CD4-positive, alpha-beta memory T cell (primary cell): ENCODE measurements around the gene TMEM233. TPM values are rescaled to one million over a fixed set of nuclear protein-coding genes. Genes with fewer than 3 reads are reported as not detected.
A peak's percentile ranks its signal among the peaks of the same experiment; 100 is the strongest.

Experiments
- CTCF ChIA-PET: fragments of 350-600 bp; sonication (Branson Sonifier 250); formaldehyde crosslinking; loops from one replicate; lab custom pipeline; 2021; ENCODE audit warnings: inconsistent platforms; ENCODE audit not compliant: partially characterized antibody; lab: Charles Lee
- POLR2A ChIA-PET: fragments of 350-600 bp; sonication (Branson Sonifier 250); formaldehyde crosslinking; loops from one replicate; lab custom pipeline; 2021; ENCODE audit not compliant: partially characterized antibody; lab: Charles Lee
- DNase-seq, 5 donors: peaks; one replicate each; pipeline versions ENCODE4 v3.0.0 to v3.0.0-alpha.2; 2020 to 2022; ENCODE audit warnings: mixed read lengths in 1 of 5
- H3K27ac ChIP-seq: one replicate; pipeline ENCODE4 v1.7.0; 2013; ENCODE audit warnings: low read depth, low read length
- H3K27me3 ChIP-seq: 2 replicates; pipeline ENCODE4 v1.7.0; 2013; ENCODE audit warnings: mild to moderate bottlenecking, low read length, moderate library complexity; ENCODE audit not compliant: insufficient read depth
- H3K36me3 ChIP-seq: 2 replicates; pipeline ENCODE4 v1.7.0; 2013; ENCODE audit warnings: mild to moderate bottlenecking, low read length, moderate library complexity; ENCODE audit not compliant: insufficient read depth
- H3K4me1 ChIP-seq: 2 replicates; pipeline ENCODE4 v1.7.0; 2013; ENCODE audit warnings: mild to moderate bottlenecking, low read length, moderate library complexity; ENCODE audit not compliant: insufficient read depth
- H3K4me3 ChIP-seq, 2 donors: one replicate each; pipeline ENCODE4 v1.7.0; 2013; ENCODE audit warnings: low read length in 2 of 2, mild to moderate bottlenecking in 1 of 2
- H3K9me3 ChIP-seq, 2 donors: one replicate each; pipeline ENCODE4 v1.7.0; 2013; ENCODE audit warnings: low read length in 2 of 2, control low read depth in 1 of 2; ENCODE audit not compliant: control insufficient read depth in 1 of 2
- H3K27ac Mint-ChIP-seq, 7 donors: one replicate each; pipeline ENCODE4 v1.8.0; 2020 to 2021; ENCODE audit warnings: mixed read lengths in 7 of 7, mild to moderate bottlenecking in 6 of 7, inconsistent platforms in 3 of 7, moderate library complexity in 3 of 7
- H3K27me3 Mint-ChIP-seq, 2 donors: one replicate each; pipeline ENCODE4 v1.8.0; 2020 to 2021; ENCODE audit warnings: mixed read lengths in 2 of 2
- H3K36me3 Mint-ChIP-seq, 2 donors: one replicate each; pipeline ENCODE4 v1.8.0; 2020 to 2021; ENCODE audit warnings: mixed read lengths in 2 of 2, inconsistent platforms in 1 of 2, mild to moderate bottlenecking in 1 of 2
- H3K4me1 Mint-ChIP-seq, 4 donors: one replicate each; pipeline ENCODE4 v1.8.0; 2020 to 2021; ENCODE audit warnings: mixed read lengths in 4 of 4, mild to moderate bottlenecking in 1 of 4
- H3K4me3 Mint-ChIP-seq, 8 donors: one replicate each; pipeline ENCODE4 v1.8.0; 2020 to 2021; ENCODE audit warnings: mixed read lengths in 8 of 8, mild to moderate bottlenecking in 7 of 8, moderate library complexity in 6 of 8, inconsistent platforms in 3 of 8
- H3K9me3 Mint-ChIP-seq, 8 donors: one replicate each; pipeline ENCODE4 v1.8.0; 2020 to 2021; ENCODE audit warnings: mixed read lengths in 8 of 8, mild to moderate bottlenecking in 5 of 8, inconsistent platforms in 3 of 8, moderate library complexity in 1 of 8
- intact Hi-C: fragments of 100-400 bp; cut with micrococcal nuclease; formaldehyde crosslinking; loops from one replicate; pipeline ENCODE4 v1.15.1; 2023
- polyA plus RNA-seq, 2 donors: library from polyadenylated mRNA; unstranded; fragments of 300-500 nt; fragmentation: Illumina TruSeq; gene quantifications; one replicate each; pipeline ENCODE4 v1.2.3, GENCODE V29; 2021
- total RNA-seq, 2 experiments: library from RNA; stranded (reverse); gene quantifications; one replicate each; pipeline ENCODE4 v1.2.3, GENCODE V29; 2021

TMEM233 gene
- total and polyA plus RNA-seq, 4 experiments from 2014 or later, result not detected

- peaks cover 74% of the 10 kb centered on the region for H3K36me3 ChIP-seq
- H3K9me3 ChIP-seq, result no peaks in the 10 kb centered on the region
- CTCF ChIA-PET, result no interaction called here
- no peaks in the 10 kb centered on the region for H3K27me3 ChIP-seq
- Mint-ChIP-seq H3K9me3 (no peaks in the 10 kb centered on the region), H3K36me3 (peaks cover 54 to 70% of the 10 kb centered on the region in 2 donors), H3K27me3 (no peaks in the 10 kb centered on the region), H3K27ac (peak overlapping the region in 1 of 7 donors; percentile 4), H3K4me1 (peaks cover 6 to 14% (median 11%) of the 10 kb centered on the region in 4 donors), H3K4me3 (no peak overlapping the region)
- H3K4me3 ChIP-seq, result no peak overlapping the region
- intact Hi-C loops, result no loop called here
- POLR2A ChIA-PET, result no interaction called here
- H3K27ac ChIP-seq, result no peak overlapping the region
- no peak for DNase-seq
- H3K4me1 ChIP-seq, result peaks cover 8% of the 10 kb centered on the region
Measured at GRCh38 chr12:119679081-119679480, 85.5 kb downstream of the TMEM233 start.

GRCh38 chr12:119679490-119679889 lies 85.9 kb downstream of the TMEM233 start:
- peaks cover 6 to 11% (median 9%) of the 10 kb centered on the region in 4 donors for H3K4me1 Mint-ChIP-seq
- Histone ChIP-seq H3K4me1 (peaks cover 8% of the 10 kb centered on the region), H3K4me3 (no peak overlapping the region), H3K9me3 (no peaks in the 10 kb centered on the region), H3K27me3 (no peaks in the 10 kb centered on the region), H3K36me3 (peaks cover 70% of the 10 kb centered on the region), H3K27ac (no peak overlapping the region)
- H3K4me3 Mint-ChIP-seq, result no peak overlapping the region
- ChIA-PET POLR2A (no interaction called here), CTCF (no interaction called here)
- peak overlapping the region in 2 of 7 donors; percentile 4 to 20 for H3K27ac Mint-ChIP-seq
- intact Hi-C loops, result no loop called here
- no peaks in the 10 kb centered on the region for H3K9me3 Mint-ChIP-seq
- no peak for DNase-seq
- no peaks in the 10 kb centered on the region for H3K27me3 Mint-ChIP-seq
- H3K36me3 Mint-ChIP-seq, result peaks cover 51 to 66% of the 10 kb centered on the region in 2 donors

GRCh38 chr12:119681111-119681510 lies 87.5 kb downstream of the TMEM233 start:
- Mint-ChIP-seq H3K9me3 (no peaks in the 10 kb centered on the region), H3K36me3 (peaks cover 39 to 50% of the 10 kb centered on the region in 2 donors), H3K27me3 (no peaks in the 10 kb centered on the region), H3K4me3 (no peak overlapping the region), H3K27ac (no peak overlapping the region), H3K4me1 (peaks cover 6 to 11% (median 9%) of the 10 kb centered on the region in 4 donors)
- H3K27me3 ChIP-seq, result no peaks in the 10 kb centered on the region
- no peak for DNase-seq
- peaks cover 53% of the 10 kb centered on the region for H3K36me3 ChIP-seq
- intact Hi-C loops, result no loop called here
- peaks cover 8% of the 10 kb centered on the region for H3K4me1 ChIP-seq
- no peak overlapping the region for H3K27ac ChIP-seq
- no peak overlapping the region for H3K4me3 ChIP-seq
- CTCF ChIA-PET, result interaction anchor here (1.7 to 1.9 kb wide), 2 partner anchors 12 to 22 kb away, joined by 5 to 6 read pairs; no protein-coding TSS in a partner anchor
- H3K9me3 ChIP-seq, result no peaks in the 10 kb centered on the region
- POLR2A ChIA-PET, result interaction anchor here (1.9 kb wide), 1 partner anchor 13 kb away, joined by 14 read pairs; the partner anchor contains the start of gene PRKAB1

GRCh38 chr12:119681728-119682638 lies 88.4 kb downstream of the TMEM233 start:
- H3K27ac ChIP-seq, result no peak overlapping the region
- H3K4me1 Mint-ChIP-seq, result peaks cover 6 to 11% (median 9%) of the 10 kb centered on the region in 4 donors
- H3K27me3 ChIP-seq, result no peaks in the 10 kb centered on the region
- H3K4me1 ChIP-seq, result peaks cover 8% of the 10 kb centered on the region
- DNase-seq, result no peak
- H3K27ac Mint-ChIP-seq, result peak overlapping the region; percentile 16 to 88 (median 80)
- no peaks in the 10 kb centered on the region for H3K9me3 ChIP-seq
- peaks cover 30 to 42% of the 10 kb centered on the region in 2 donors for H3K36me3 Mint-ChIP-seq
- H3K4me3 ChIP-seq, result no peak overlapping the region
- no peak overlapping the region for H3K4me3 Mint-ChIP-seq
- POLR2A ChIA-PET, result interaction anchor here (1.9 kb wide), 1 partner anchor 14 kb away, joined by 14 read pairs; the partner anchor contains the start of gene PRKAB1
- no peaks in the 10 kb centered on the region for H3K9me3 Mint-ChIP-seq
- intact Hi-C loops, result no loop called here
- H3K36me3 ChIP-seq, result peaks cover 45% of the 10 kb centered on the region
- no peaks in the 10 kb centered on the region for H3K27me3 Mint-ChIP-seq
- CTCF ChIA-PET, result interaction anchor here (0.8 to 1.9 kb wide), 3 partner anchors 12 to 23 kb away, joined by 3 to 6 read pairs (median 5); partner anchors contain the start of gene PRKAB1

GRCh38 chr12:119682639-119683252 lies 89.2 kb downstream of the TMEM233 start:
- CTCF ChIA-PET, result interaction anchor here (1.9 kb wide), 1 partner anchor 24 kb away, joined by 6 read pairs; no protein-coding TSS in a partner anchor
- H3K9me3 Mint-ChIP-seq, result no peaks in the 10 kb centered on the region
- H3K27ac ChIP-seq, result no peak overlapping the region

GRCh38 chr12:119683413-119683812 lies 89.8 kb downstream of the TMEM233 start:
- CTCF ChIA-PET, result no interaction called here
- POLR2A ChIA-PET, result no interaction called here
- no peaks in the 10 kb centered on the region for H3K9me3 ChIP-seq
- intact Hi-C loops, result no loop called here
- H3K27me3 ChIP-seq, result no peaks in the 10 kb centered on the region
- H3K4me3 Mint-ChIP-seq, result no peak overlapping the region
- H3K4me3 ChIP-seq, result no peak overlapping the region
- DNase-seq, result no peak
- peak overlapping the region in 1 of 7 donors; percentile 54 for H3K27ac Mint-ChIP-seq
- peaks cover 22 to 28% of the 10 kb centered on the region in 2 donors for H3K36me3 Mint-ChIP-seq
- H3K27ac ChIP-seq, result no peak overlapping the region
- peaks cover 6 to 11% (median 9%) of the 10 kb centered on the region in 4 donors for H3K4me1 Mint-ChIP-seq
- peaks cover 34% of the 10 kb centered on the region for H3K36me3 ChIP-seq
- no peaks in the 10 kb centered on the region for H3K27me3 Mint-ChIP-seq
- H3K4me1 ChIP-seq, result peaks cover 8% of the 10 kb centered on the region
- no peaks in the 10 kb centered on the region for H3K9me3 Mint-ChIP-seq

More at GRCh38 chr12:119682639-119683252, 89.2 kb downstream of the TMEM233 start:
- POLR2A ChIA-PET, result interaction anchor here (1.9 kb wide), 1 partner anchor 15 kb away, joined by 14 read pairs; the partner anchor contains the start of gene PRKAB1
- H3K36me3 ChIP-seq, result peaks cover 40% of the 10 kb centered on the region
- H3K27me3 ChIP-seq, result no peaks in the 10 kb centered on the region
- no peak overlapping the region for H3K4me3 ChIP-seq
- Mint-ChIP-seq H3K27me3 (no peaks in the 10 kb centered on the region), H3K4me3 (no peak overlapping the region), H3K27ac (peak overlapping the region; percentile 19 to 86 (median 61)), H3K4me1 (peaks cover 6 to 11% (median 9%) of the 10 kb centered on the region in 4 donors), H3K36me3 (peaks cover 28 to 35% of the 10 kb centered on the region in 2 donors)
- H3K4me1 ChIP-seq, result peaks cover 8% of the 10 kb centered on the region
- DNase-seq, result no peak
- H3K9me3 ChIP-seq, result no peaks in the 10 kb centered on the region
- intact Hi-C loops, result no loop called here

- ChIA-PET POLR2A (no interaction called here), CTCF (no interaction called here)
- Histone ChIP-seq H3K27me3 (no peaks in the 10 kb centered on the region), H3K4me3 (no peak overlapping the region), H3K27ac (no peak overlapping the region), H3K9me3 (no peaks in the 10 kb centered on the region), H3K36me3 (peaks cover 30% of the 10 kb centered on the region), H3K4me1 (peaks cover 8% of the 10 kb centered on the region)
- DNase-seq, result no peak
- Mint-ChIP-seq H3K27ac (no peak overlapping the region), H3K9me3 (no peaks in the 10 kb centered on the region), H3K27me3 (no peaks in the 10 kb centered on the region), H3K4me3 (no peak overlapping the region), H3K4me1 (peaks cover 6 to 11% (median 9%) of the 10 kb centered on the region in 4 donors), H3K36me3 (peaks cover 20 to 24% of the 10 kb centered on the region in 2 donors)
- intact Hi-C loops, result no loop called here
Measured at GRCh38 chr12:119683816-119684215, 90.2 kb downstream of the TMEM233 start.
